NCI-H2107 treated with DMSO at 0.1 percent for 48 hours (cell line): ENCODE data around the gene FBLIM1.

Experiments
- DNase-seq: peaks from one replicate; lab custom pipeline; 2025; ENCODE audit not compliant: unreplicated experiment; lab: John Stamatoyannopoulos, UW

The FBLIM1 gene

GRCh38 chr1:15730936-15731335 is 27.7 kb upstream of the FBLIM1 start:
- DNase-seq: no peak

DNA sequence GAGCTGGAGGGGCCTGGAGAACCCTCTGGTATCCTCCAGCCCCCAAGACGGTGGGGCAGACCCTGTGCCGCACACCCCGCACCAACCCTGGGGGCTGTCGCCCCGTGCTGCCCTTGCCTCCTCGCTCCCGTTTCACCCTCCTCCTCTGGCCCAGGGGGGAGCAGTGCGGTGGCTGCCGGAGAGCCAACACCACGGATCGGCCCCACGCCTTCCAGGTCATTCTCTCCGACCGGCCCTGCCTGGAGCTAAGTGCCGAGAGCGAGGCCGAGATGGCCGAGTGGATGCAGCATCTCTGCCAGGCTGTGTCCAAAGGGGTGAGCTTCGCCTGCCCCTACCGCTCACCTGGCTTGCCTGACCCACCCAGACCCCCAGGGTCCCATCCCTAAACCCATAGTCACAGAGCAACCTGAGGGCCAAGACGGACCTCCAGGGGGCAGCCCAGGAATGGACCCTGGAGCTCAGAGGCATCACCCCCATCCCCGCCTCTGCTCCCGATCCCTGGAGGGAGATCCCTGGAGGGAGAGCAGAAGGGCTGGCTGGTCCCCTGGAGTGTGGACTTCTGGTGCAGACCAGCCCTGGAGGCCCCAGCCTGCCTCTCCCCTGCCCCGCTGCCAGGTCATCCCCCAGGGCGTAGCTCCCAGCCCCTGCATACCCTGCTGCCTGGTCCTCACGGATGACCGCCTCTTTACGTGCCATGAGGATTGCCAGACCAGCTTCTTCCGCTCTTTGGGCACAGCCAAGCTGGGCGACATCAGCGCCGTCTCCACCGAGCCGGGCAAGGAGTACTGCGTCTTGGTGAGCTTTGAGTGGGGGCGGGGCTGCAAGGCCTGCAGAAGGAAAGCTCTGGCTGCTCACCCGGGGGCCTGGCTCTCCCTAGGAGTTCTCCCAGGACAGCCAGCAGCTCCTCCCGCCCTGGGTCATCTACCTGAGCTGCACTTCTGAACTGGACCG is 26.6 kb upstream of the FBLIM1 start:
- no peak for DNase-seq

DNA sequence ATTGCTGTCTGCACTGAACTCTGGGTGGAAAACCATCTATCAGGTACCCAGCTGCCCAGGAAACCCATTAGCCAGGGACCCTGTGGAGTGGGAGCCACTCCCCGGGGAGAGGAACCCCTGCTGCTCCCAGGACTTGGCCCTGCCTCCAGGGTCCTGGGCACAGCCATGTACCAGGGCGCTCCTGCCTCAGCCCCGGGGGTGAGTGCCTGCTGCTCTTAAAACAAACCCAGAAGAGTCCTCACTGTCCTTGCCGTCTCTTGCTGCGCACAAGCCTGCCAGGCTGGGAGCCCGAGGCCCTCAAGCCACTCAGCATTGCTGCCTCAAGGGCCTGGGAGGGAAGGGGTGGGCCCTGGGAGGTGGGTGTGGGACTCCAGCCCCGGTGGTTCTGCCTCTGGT is 25.9 kb upstream of the FBLIM1 start:
- DNase-seq: no peak

DNA sequence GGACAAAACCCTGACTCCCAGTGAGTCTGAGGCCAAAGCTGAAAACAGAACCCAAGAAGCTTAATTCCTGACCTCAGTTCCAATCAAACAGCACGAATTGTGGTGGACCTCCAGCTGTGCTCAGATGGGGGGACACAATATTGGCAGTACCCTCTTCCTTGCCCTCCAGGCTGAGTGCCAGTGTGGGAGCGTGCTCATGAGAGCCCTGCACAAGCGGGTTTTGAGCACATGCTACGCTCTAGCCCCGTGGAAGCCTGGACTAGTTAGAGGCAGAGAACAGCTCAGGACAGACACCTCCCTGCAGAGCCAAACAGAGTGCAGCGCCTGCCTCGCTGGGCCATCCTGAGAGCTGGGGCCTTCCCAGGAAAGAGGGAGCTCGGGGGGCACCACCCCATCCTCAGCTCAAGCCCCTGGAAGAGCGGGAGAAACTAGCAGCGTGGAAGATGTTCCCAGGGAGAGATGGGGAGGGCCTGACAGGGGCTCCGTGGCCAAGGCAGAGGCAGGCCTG is 25.3 kb upstream of the FBLIM1 start:
- DNase-seq: no peak

- DNase-seq: no peak
Measured at GRCh38 chr1:15733726-15734226, 24.8 kb upstream of the FBLIM1 start.

- DNase-seq: no peak
Measured at GRCh38 chr1:15734296-15734695, 24.3 kb upstream of the FBLIM1 start.

GRCh38 chr1:15734901-15735300 is 23.7 kb upstream of the FBLIM1 start:
- no peak for DNase-seq

DNA sequence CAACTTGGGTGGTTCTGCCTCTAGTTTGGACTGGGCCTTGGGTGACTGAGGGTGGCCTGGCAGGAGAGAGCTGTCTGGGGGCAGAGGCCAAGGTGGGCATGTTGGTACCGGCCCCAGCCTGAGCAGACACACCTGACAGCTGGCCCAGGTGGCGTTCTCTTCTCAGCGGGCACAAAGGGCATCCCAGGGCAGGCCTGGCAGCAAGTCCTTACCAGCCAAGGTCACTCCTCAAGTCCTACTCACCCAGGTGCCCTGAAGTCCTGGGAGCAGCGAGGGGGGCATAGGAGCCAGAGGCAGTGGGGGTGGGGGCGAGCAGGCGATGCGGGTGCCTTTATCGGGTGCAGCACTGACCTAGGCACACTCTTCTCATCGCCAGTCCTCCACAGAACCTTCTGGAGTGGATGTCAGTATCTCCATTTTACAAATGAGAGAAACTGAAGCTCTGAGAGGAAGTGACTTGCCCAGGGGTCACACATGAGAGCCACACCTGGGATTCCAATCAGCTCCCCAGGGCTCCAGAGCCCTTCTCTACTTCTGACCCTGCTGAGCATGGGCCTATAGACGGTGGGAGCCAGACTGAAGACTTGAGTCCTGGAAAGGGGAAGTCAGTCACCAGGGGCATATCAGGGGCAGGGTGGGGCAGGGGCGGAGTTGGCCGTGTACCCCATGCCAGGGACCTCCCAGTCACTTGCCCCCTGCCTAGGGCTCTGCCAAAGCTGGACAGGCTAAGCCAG is 23.1 kb upstream of the FBLIM1 start:
- no peak for DNase-seq

DNA sequence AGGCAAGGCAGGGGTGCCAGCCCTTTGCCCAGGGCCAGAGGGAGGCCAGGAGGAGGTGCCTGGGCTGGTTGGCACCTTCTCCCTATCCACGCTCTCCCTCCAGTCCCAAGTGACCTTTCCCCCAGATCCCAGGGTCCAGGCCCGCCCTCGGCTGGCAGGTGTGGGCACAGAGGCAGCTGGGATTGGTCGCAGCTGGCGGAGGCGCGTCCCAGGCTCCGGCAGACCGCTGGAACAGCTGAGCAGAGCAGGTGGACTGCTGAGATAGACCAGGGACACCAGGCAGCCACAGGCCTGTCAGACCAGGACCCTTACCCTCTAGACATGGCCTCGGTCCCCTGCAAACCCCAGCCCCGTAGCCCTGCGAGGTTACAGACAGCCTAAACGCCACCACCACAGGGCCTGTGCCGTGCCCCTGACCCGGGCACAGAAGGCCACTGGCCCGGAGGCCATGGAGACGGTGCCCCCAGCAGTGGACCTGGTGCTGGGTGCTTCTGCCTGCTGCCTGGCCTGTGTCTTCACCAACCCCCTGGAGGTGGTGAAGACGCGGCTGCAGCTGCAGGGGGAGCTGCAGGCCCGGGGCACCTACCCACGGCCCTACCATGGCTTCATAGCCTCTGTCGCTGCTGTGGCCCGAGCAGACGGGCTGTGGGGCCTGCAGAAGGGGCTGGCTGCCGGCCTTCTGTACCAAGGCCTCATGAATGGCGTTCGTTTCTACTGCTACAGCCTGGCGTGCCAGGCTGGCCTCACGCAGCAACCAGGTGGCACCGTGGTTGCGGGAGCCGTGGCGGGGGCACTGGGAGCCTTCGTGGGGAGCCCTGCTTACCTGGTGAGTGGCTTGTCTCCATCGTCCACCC is 22.3 kb upstream of the FBLIM1 start, which contains the start of gene SLC25A34:
TSS of gene SLC25A34 (plus strand) at position 221 of the 854 bp plus-strand sequence. CDS start at position 449, 228 bp downstream.
- DNase-seq: peak; percentile 45

DNA sequence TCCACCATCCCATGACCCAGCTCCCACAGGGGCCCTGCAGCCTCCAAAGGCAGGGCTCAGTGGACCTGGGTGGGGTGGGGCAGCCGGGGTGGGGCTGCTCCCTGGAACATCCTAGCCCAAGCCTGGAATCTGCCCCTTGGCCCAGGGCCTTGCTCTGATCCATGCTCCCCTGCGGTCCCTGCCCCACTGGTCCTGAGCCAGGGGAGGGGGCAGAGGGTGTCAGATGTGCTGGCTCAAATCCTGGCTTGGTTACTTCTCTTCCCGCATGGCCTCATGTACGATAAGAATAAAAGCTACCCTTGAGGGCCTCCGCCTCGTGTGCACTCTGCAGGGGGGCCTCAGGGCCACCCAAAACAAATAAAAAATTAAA is 21.7 kb upstream of the FBLIM1 start:
- DNase-seq: no peak

- DNase-seq: no peak
Measured at GRCh38 chr1:15737324-15738319, 21.0 kb upstream of the FBLIM1 start.

GRCh38 chr1:15738416-15739113 is 20.0 kb upstream of the FBLIM1 start:
- no peak for DNase-seq

- no peak for DNase-seq
Measured at GRCh38 chr1:15739259-15739658, 19.3 kb upstream of the FBLIM1 start.

DNA sequence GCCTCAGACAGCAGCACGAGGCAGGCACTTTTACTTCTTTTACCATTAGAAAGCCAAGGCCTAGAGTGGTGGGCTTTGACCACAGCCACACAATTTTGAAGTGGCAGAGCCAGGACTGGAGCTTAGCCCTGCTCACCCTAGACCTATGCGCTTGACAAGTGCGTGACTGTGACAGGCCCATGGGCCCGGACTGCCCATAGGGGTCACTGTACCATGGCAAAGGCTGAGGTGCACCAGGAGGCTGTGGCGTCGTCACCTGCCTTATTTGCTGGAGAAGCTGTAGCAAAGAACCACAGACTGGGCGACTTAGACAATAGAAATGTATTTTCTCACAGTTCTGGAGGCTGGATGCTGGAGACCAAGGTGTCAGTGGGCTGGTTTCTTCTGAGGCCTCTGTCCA is 18.9 kb upstream of the FBLIM1 start:
- DNase-seq: no peak

DNA sequence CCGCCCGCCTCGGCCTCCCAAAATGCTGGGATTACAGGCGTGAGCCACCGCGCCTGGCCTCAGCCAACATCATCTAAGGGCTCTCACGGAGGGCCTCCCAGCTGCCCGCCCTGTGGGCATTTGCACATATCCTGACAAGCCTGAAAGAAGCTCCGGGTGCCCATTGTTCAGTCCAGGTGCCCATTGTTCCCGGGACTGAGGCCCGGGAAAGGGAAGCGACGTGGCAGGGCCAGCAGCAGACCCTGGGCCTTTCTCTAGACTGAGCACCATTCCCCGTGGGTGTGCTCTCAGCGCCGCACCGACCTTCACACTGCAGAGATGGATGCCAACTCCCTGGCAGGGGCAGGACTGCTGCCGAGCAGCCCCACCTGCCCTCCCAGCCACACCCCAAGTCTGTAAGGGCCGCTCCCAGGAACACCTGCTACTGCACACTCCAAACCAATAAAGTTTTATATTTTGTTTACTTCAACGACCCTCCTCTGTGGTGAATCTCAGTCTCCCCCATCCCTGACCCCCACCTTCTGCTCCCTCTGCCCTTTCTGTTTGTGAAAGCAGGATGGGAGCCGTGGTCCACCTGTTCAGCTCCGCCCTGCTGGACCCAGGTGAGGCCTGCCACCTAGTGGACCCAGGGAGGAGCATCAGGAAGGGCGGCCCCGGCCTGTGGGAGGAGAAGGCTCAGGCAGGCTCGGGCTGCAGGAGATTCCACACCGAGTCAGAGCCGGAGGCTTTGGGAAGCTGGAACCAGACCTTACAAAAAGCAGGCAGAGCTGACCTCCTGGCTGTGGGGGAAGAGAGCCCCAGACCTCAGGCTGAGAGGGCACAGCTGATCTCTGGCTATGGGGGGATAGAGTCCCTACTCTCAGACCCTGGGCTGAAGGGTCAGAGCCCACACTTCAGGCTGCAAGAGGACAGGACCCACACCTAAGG is 17.4 kb upstream of the FBLIM1 start:
- peak; percentile 86 for DNase-seq

DNA sequence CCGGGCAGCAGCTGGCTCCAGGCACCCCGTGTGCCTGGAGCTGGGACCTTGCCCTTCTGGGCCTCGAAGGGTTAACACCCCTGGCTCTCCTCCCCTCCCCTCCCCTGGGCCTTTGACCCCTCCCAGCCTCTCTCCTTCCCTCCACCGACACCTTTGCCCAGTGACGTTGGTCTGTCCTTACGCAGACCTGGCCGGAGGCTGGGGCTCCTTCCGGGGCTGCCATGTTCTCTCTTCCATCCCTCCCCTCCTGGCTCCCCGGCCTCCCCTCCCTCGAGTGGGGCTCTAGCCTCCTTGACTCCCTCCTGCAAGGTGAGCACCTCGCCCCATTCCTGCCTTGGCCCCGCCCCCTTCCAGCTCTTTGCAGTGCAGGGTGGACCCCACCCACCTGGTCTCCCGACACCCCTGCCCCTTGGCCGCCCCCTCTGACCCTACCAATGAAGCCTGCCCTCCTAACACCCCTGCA is 16.2 kb upstream of the FBLIM1 start, which contains the start of gene TMEM82:
TSS of gene TMEM82 (plus strand) at position 161 of the 463 bp plus-strand sequence. CDS start at position 222, 61 bp downstream.
- DNase-seq: no peak

- no peak for DNase-seq
Measured at GRCh38 chr1:15744122-15744679, 14.4 kb upstream of the FBLIM1 start.
